22Rv1 (cell line): ENCODE data around the gene ARMC2.
"Not testable (repeated sequence)": the region's sequence is repeated elsewhere in the genome, so short reads cannot be mapped to it uniquely, and the experiment has no call there.

Source experiments
- H3K27ac ChIP-seq: fragments of 450-650 bp; 2 replicates; pipeline ENCODE4 v1.5.1; 2017
- ZFX ChIP-seq: fragments of 450-650 bp; IDR thresholded peaks from 2 replicates; pipeline ENCODE4 v1.6.1; 2017; ENCODE audit warnings: antibody characterized with exemption, borderline replicate concordance
- TF ChIP-seq, protein P1 (sequence below): fragments of 450-650 bp; IDR thresholded peaks from 2 replicates; pipeline ENCODE4 v1.5.1; 2017; ENCODE audit warnings: mild to moderate bottlenecking

The ARMC2 gene

DNA sequence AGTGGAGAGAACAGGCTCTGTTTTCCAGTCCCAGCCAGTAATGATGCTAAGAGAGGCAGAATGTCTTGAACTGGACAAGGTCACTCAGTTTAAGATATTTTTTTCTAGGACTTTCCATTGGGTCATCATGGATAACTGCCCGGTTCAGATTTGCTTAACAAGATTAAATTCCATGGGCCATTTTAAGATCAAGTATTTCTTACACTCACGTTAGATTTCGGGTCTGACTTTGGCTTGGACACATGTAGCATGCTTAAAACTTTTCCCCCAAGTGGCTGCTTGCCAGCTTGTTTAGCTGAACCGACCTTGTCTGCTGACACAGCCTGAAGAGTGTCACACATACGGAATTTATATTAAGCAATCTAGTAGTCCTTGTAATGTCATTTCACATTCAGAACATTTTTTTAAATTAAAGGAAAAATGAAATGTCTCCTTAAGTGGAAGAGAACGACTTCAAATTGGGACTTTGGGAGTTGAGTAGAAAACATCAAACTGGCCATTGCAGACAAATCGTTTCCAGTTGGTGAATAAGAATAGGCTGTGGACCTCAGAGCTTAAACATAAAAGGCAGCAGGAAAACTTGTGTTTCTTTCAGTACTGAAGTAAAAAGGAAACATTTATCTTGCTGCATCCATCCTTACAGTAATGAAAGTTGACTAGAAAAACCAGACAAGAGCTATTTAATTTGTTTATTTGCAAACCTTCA is 29.0 kb downstream of the ARMC2 start:
- no peak for TF ChIP-seq ZFX
- TF ChIP-seq, protein P1, sequence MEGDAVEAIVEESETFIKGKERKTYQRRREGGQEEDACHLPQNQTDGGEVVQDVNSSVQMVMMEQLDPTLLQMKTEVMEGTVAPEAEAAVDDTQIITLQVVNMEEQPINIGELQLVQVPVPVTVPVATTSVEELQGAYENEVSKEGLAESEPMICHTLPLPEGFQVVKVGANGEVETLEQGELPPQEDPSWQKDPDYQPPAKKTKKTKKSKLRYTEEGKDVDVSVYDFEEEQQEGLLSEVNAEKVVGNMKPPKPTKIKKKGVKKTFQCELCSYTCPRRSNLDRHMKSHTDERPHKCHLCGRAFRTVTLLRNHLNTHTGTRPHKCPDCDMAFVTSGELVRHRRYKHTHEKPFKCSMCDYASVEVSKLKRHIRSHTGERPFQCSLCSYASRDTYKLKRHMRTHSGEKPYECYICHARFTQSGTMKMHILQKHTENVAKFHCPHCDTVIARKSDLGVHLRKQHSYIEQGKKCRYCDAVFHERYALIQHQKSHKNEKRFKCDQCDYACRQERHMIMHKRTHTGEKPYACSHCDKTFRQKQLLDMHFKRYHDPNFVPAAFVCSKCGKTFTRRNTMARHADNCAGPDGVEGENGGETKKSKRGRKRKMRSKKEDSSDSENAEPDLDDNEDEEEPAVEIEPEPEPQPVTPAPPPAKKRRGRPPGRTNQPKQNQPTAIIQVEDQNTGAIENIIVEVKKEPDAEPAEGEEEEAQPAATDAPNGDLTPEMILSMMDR = no peak

DNA sequence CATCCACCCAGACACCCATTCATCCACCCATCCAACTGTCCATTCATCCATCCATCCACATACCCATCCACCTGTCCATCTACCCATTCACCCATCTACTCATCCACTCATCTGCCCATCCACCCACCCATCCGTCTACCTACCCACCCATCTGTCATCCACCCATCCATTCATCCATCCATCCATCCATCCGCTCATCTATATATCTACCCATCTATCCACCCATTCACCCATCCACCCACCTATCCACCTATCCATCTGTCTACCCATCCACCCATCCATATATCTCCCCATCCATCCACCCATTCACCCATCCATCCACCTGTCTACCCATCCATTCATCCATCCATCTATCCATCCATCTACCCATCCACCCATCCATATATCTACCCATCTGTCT is 30.7 kb downstream of the ARMC2 start:
- TF ChIP-seq, protein P1 = no peak
- TF ChIP-seq ZFX = no peak
- H3K27ac ChIP-seq = no peak overlapping the region

More for the DNA sequence above, 29.0 kb downstream of the ARMC2 start:
- no peak overlapping the region for H3K27ac ChIP-seq

DNA sequence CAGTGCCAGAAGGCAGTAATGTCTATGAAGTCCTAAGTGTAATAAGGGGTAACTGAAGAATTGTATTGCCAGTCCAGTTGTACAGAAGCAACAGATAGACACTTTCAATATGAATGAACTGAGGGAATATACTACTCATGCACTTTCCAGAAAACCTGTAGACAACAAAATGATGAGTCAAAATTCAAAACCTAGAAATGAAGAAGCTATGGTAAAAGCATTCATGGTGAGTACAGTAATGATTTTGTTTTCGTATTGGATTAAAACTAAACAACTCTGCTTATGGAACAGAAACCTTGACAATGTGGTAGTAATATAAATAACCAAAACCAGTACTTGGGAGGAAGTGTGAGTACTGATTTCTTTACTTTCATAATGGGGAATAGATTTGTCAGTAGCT is 35.0 kb downstream of the ARMC2 start:
- TF ChIP-seq, protein P1 = no peak
- TF ChIP-seq ZFX = no peak
- H3K27ac ChIP-seq = no peak overlapping the region

DNA sequence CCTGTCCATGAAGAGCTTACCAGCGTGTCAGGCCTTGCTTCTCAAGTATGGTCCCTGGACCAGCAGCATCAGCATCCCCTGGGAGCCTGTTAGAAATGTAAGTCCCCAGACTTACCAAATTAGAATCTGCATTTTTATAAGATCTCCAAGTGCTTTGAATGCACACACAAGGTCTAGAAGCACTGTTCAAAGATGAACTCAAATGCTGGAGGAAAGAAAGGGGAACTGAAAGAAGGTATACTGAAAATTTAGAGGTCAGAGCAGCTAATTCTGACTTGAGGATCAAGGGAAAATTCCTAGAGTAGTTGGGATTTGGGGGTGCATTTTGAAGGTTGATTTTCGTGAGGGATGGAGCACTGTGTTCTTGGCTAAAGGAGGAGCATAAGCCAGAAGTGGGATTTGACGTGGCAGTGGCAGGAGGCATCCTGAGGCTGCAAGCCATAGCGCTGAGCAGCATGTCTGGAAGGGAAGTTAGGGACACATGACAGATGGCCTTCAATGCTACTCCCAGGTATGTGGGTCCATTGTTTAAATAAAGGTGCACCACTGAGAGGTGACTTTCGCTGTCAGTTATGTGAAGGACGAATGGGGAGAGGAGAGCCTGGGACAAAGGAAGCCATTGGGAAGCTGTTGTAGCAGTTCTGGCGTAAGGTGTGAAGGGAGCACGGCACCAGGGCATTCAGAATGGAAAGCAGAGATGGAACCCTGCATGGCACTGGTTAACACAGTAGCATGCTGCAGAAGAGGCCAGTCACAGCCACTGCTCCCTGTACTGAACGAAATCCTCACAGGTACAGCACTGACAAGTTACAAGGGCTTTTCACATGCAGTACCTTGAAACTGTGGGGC is 36.2 kb downstream of the ARMC2 start:
- no peak for TF ChIP-seq ZFX
- TF ChIP-seq, protein P1 = no peak
- no peak overlapping the region for H3K27ac ChIP-seq

DNA sequence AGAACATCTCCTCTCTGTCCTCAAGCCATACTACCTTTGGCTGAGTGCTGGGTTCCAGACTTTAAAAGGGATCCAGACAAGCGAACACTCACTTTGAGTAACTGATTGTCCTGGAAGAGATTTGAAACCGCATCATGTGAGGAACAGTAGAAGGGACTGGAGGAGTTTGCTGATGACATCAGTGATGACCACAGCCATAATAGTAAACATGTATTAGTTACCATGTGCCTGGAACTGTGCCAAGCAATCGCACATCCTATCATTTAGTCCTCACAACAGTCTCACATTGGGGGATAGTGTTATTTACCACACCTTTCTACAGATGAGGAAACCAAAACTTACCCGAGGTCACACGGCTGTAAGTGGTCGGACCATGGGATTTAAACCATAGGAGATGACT is 39.8 kb downstream of the ARMC2 start:
- no peak for TF ChIP-seq ZFX
- TF ChIP-seq, protein P1 = no peak
- no peak overlapping the region for H3K27ac ChIP-seq

DNA sequence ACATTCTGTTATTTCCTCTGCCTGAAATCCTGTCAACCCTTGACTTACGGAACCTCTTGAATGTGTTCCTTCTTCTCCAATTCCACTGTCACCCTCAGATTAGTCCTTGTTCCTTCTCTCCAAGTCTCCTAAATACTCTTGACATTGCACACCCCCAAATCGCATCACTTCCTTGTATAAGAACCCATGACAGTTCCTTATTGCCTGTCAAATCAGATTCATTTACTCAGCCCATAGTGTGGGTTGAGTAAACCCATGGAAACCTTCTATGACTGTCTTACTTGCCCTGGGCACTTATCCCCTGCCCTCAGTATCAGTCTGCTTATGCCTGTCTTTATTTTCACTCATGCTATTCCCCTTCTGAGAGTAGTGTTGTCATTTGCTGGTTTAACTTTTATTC is 40.5 kb downstream of the ARMC2 start:
- TF ChIP-seq ZFX = no peak
- TF ChIP-seq, protein P1 = no peak

DNA sequence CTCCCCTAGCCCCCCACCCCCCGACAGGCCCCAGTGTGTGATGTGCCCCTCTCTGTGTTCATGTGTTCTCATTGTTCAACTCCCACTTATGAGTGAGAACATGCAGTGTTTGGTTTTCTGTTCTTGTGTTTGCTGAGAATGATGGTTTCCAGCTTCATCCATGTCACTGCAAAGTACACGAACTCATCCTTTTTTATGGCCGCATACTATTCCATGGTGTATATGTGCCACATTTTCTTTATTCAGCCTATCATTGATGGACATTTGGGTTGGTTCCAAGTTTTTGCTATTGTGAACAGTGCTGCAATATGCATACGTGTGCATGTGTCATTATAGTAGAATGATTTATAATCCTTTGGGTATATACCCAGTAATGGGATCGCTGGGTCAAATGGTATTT is 42.7 kb downstream of the ARMC2 start:
- not testable (repeated sequence) for H3K27ac ChIP-seq

More for the DNA sequence above, 40.5 kb downstream of the ARMC2 start:
- no peak overlapping the region for H3K27ac ChIP-seq
